ENCODE results near the gene TOMM34. TPM values are rescaled to one million over a fixed set of nuclear protein-coding genes. Genes with fewer than 3 reads are reported as not detected.

Gene TOMM34
- total and polyA plus RNA-seq, 12 donors, result 17.8 to 178 (median 48.3) TPM

GRCh38 chr20:44936510-44936909 is 23.7 kb downstream of the TOMM34 start:
- Histone ChIP-seq H3K36me3 (replicated peaks in 1 of 2) (peaks cover 0 to 8% of the 10 kb centered on the region in 2 donors), H3K9me3 (replicated peaks in 1 of 3) (no peaks in the 10 kb centered on the region), H3K27me3 (no peaks in the 10 kb centered on the region), H3K4me1 (replicated peaks in 1 of 2) (no peaks in the 10 kb centered on the region), H3K27ac (no peak overlapping the region), H3K4me3 (no peak overlapping the region)
- intact Hi-C loops (cut with DNase I), result no loop called here
- 94 to 100% (median 97%) methylated on average over 4 to 10 of the region's 10 CpGs for WGBS, 4 donors
- no peak for DNase-seq
- TF ChIP-seq CTCF (IDR thresholded peaks at IDR 0.05) (no peak), POLR2A (IDR thresholded peaks at IDR 0.05) (no peak)

GRCh38 chr20:44932916-44933315 is 27.3 kb downstream of the TOMM34 start:
- TF ChIP-seq POLR2A (IDR thresholded peaks at IDR 0.05) (no peak), CTCF (IDR thresholded peaks at IDR 0.05) (no peak)
- Histone ChIP-seq H3K9me3 (replicated peaks in 1 of 3) (no peaks in the 10 kb centered on the region), H3K4me1 (replicated peaks in 1 of 2) (no peaks in the 10 kb centered on the region), H3K36me3 (replicated peaks in 1 of 2) (no peaks in the 10 kb centered on the region), H3K27me3 (no peaks in the 10 kb centered on the region), H3K4me3 (no peak overlapping the region), H3K27ac (no peak overlapping the region)
- 93 to 99% (median 96%) methylated on average over 8 of the region's 8 CpGs for WGBS, 4 donors
- intact Hi-C loops (cut with DNase I), result no loop called here
- DNase-seq, result no peak

- TF ChIP-seq POLR2A (IDR thresholded peaks at IDR 0.05) (no peak), CTCF (IDR thresholded peaks at IDR 0.05) (no peak)
- Histone ChIP-seq H3K4me1 (replicated peaks in 1 of 2) (no peaks in the 10 kb centered on the region), H3K9me3 (replicated peaks in 1 of 3) (no peaks in the 10 kb centered on the region), H3K4me3 (no peak overlapping the region), H3K36me3 (replicated peaks in 1 of 2) (no peaks in the 10 kb centered on the region), H3K27me3 (no peaks in the 10 kb centered on the region), H3K27ac (no peak overlapping the region)
- intact Hi-C loops (cut with DNase I), result no loop called here
- no peak for DNase-seq
- 84 to 92% (median 88%) methylated on average over 3 of the region's 3 CpGs for WGBS, 4 donors
These were observed 28.3 kb downstream of the TOMM34 start for GRCh38 chr20:44931911-44932310.

- intact Hi-C loops (cut with DNase I), result no loop called here
- 90 to 98% (median 93%) methylated on average over 11 to 18 of the region's 18 CpGs for WGBS, 4 donors
These were observed 29.6 kb downstream of the TOMM34 start for GRCh38 chr20:44930517-44931168.

More at GRCh38 chr20:44930517-44931168, 29.6 kb downstream of the TOMM34 start:
- no peaks in the 10 kb centered on the region for H3K9me3 ChIP-seq (replicated peaks in 1 of 3)
- no peak overlapping the region for H3K27ac ChIP-seq
- no peaks in the 10 kb centered on the region for H3K36me3 ChIP-seq (replicated peaks in 1 of 2)
- DNase-seq, result no peak
- no peaks in the 10 kb centered on the region for H3K27me3 ChIP-seq
- no peak overlapping the region for H3K4me3 ChIP-seq
- no peak for TF ChIP-seq POLR2A (IDR thresholded peaks at IDR 0.05)
- no peak for TF ChIP-seq CTCF (IDR thresholded peaks at IDR 0.05)
- H3K4me1 ChIP-seq (replicated peaks in 1 of 2), result no peaks in the 10 kb centered on the region
